ENCODE data around the gene SCAMP4. TPM values are rescaled to one million over a fixed set of nuclear protein-coding genes. Genes with fewer than 3 reads are reported as not detected.

SCAMP4 gene
- total RNA-seq, 1 donor from 2014 or later = 41.9 TPM

GRCh38 chr19:1882089-1882785, 23.0 kb upstream of the SCAMP4 start:
- intact Hi-C loops (cut with micrococcal nuclease) = loop anchor here (1.0 to 10.0 kb wide), 3 partner anchors 160 to 383 kb away; partner anchors contain the start of genes IZUMO4 and MOB3A

DNA sequence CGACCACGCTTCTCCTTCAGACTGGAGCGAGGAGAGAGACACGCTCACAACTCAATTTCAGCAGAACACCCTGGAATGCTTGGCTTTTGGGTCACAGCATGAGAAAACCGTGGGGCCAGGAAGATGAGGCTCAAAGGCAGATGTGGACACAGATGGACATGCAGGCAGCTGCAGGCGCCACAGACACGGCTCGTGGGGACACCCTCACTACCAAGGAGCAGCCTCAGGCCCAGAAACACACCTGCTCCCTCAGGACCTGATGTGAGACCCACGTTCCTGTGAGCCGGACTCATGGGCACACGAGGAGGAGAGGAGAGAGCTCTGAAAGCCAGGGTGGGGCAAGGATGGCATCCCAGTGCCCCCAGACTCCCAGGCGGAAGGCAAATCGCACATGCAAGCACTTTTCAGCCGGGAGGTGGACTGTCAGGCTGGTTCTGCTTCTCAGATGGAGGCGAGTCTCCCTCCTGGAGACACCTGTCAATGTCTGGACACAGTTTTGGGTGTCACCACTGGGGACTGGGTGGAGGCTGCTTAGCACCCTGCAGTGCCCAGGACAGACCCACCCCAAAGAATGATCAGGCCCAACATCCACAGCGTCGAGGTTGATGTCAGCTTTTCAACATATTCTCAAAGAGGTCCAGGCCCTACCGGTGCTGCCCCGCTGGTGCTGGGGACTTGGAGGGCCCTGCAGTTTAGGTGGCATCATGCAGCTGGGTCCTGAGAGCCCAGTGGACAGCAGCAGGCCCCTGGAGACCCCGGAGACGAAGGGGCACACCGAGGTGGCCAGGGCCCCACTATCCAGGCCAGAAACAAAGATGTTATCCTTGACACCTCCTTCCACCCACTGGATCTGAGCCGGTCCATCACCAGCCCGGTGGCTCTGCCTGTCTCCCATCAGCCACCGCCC, 22.2 kb upstream of the SCAMP4 start:
- intact Hi-C loops (cut with micrococcal nuclease) = loop anchor here (1.0 to 10.0 kb wide), 3 partner anchors 159 to 382 kb away; partner anchors contain the start of genes IZUMO4 and MOB3A

DNA sequence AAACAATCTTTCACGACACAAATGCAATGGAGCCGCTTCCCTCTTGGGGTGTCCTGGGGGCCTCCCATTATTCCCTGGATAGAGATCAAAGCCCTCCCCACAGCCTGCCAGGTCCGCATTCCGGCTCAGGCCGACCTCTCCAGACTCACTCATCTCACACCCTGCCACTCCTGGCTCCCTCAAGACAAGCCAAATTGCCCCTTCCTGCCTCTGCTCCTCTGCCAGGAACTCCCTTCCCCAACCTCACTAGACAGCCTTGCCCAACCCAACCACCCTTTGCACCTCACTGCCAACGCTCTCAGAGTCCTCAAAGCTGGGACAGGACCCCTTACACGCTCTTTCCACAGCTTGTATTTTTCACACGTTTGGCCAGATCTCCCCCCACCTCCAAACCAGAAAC, 21.4 kb upstream of the SCAMP4 start:
- intact Hi-C loops (cut with micrococcal nuclease) = loop anchor here (2.0 to 10.0 kb wide), 3 partner anchors 29 to 381 kb away; partner anchors contain the start of gene ATP8B3

DNA sequence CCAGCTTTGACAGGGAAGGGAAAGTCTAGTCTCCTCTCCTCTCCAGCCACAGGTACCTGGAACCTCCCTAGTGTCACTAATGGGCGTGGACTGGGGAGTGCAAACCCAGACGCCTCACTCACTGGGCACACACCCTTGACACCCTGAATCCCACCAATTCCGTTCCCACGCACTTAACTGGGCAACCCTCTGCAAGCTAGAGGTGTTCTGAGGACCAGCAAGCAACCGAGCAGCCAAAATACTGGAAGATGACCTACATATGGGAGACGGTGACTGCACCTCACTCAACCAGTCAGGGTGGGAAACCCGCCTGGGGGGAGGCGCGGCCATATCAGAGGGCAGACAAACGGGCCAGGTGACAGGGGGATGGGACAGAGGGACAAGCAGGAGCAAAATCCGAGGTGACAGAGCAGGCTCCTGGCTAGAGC, 20.9 kb upstream of the SCAMP4 start:
- intact Hi-C loops (cut with micrococcal nuclease) = loop anchor here (2.0 to 10.0 kb wide), 3 partner anchors 30 to 380 kb away; partner anchors contain the start of gene ATP8B3

DNA sequence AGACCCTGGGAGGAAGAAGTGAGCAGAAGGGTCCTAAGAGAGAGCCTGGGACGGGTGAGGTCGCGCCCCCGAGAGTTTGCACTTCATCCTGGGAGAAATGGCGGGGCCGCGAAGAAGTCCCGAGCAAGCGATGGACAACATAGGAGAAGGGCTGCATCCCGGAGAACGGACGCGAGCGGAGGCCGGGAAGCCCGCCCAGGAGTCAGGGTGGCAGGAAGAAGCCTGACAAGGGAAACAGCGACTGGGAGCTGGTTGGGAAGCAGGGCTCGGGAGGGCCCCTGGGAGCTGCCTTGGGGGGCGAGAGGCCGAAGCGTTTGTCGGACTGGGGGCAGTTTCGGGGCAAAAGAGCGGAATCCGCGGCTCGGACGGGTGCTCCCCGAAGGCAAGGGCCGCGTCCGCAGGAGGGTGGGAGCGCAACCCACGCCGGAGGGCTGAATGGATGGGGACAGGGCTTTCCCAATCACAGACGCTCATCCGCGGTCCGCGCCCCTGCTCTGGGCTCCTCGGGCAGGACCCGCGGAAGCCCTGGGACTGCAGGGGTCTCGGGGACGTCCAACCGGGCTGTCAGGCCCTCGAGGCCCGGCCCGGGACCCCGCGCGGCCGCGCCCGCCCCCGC, 20.4 kb upstream of the SCAMP4 start:
- intact Hi-C loops (cut with micrococcal nuclease) = loop anchor here (1.0 to 10.0 kb wide), 8 partner anchors 9 to 380 kb away; partner anchors contain the start of genes ADAT3, ATP8B3, REXO1 and SCAMP4

DNA sequence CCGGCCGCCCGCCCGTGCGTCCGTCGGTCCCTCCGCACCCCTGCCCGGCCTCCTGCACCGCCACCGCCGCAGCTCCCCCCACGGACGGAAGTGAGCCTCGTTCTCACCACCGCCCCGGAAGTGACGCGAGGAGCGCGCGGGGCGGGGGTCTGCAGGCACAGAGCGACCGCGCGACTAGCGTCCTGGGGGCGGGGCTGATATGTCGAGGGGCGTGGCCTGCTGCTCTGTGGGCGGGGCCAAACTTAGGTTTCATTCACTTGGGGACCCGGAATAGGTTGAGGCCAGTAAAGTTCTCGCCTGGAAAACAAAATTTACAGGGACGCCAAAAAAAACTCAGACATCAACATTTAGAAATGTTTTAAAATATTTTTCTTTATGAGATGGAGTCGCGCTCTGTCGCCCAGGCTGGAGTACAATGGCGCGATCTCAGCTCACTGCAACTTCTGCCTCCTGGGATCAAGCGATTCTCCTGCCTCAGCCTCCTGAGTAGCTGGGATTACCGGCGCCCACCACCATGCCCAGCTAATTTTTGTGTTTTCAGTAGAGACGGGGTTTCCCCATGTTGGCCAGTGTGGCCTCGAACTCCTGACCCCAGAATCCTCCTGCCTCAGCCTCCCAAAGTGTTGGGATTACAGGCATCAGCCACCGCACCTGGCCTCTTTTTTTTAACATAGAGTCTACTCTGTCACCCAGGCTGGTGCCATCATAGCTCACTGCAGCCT, 19.6 kb upstream of the SCAMP4 start, which contains the start of gene ABHD17A:
Gene ABHD17A (minus strand): TSS at position 99 of the 722 bp plus-strand sequence. CDS start 3,930 bp downstream, outside the sequence.
- intact Hi-C loops (cut with micrococcal nuclease) = loop anchor here (1.0 to 10.0 kb wide), 8 partner anchors 9 to 379 kb away; partner anchors contain the start of genes ADAT3, ATP8B3, REXO1 and SCAMP4

DNA sequence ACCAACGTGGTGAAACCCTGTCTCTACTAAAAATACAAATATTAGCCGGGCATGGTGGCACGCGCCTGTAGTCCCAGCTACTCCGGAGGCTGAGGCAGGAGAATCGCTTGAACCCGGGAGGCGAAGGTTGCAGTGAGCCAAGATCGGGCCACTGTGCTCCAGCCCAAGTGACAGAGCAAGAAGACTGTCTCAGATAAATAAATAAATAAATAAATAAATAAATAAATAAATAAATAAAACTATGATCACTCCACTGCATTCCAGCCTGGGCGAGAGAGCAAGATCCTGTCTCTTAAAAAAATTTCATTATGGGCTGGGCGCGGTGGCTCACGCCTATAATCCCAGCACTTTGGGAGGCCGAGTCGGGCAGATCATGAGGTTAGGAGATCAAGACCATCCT, 18.8 kb upstream of the SCAMP4 start:
- intact Hi-C loops (cut with micrococcal nuclease) = loop anchor here (10.0 kb wide), 1 partner anchor 378 kb away; no protein-coding TSS in a partner anchor

DNA sequence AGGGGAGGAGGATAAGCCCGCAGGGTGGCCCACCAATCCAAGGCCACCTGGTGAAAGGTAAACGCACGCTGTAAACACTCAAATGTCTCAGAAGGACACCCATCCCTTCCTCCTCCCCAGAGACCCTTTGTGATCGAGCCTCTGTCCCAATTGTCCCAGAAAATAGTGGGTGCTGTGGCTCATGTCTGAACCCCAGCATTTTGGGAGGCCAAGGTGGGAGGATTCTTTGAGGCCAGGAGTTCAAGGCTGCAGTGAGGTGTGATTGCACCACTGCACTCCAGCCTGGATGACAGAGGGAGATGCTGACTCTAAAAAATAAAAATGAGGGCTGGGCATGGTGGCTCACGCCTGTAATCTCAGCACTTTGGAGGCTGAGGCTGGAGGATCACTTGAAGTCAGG, 16.8 kb upstream of the SCAMP4 start:
- intact Hi-C loops (cut with micrococcal nuclease) = loop anchor here (10.0 kb wide), 1 partner anchor 376 kb away; no protein-coding TSS in a partner anchor

DNA sequence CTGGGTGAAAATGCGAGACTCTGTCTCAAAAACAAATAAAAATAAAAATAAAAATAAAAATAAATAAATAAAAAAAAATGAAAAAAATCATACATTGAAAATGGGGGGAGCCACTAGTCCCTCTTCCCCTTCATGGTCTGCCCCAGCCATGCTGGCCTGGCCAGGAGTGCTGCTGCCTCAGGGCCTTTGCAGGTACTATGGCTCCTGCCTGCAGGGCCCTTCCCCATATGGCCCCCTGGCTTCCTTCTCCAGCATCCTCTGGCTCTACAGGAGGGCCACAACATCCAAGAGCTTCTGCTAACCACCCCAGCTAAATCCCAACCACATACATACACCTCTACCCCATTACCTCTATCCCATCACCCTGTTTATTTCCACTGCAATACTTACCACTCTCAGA, 15.3 kb upstream of the SCAMP4 start:
- intact Hi-C loops (cut with micrococcal nuclease) = loop anchor here (10.0 kb wide), 1 partner anchor 375 kb away; no protein-coding TSS in a partner anchor

- intact Hi-C loops (cut with micrococcal nuclease) = no loop called here
Observed at GRCh38 chr19:1893791-1894190, 11.4 kb upstream of the SCAMP4 start.

- intact Hi-C loops (cut with micrococcal nuclease) = no loop called here
Observed at GRCh38 chr19:1896508-1896907, 8.7 kb upstream of the SCAMP4 start.

- intact Hi-C loops (cut with micrococcal nuclease) = no loop called here
Observed at GRCh38 chr19:1901940-1902404, 3.2 kb upstream of the SCAMP4 start.

- intact Hi-C loops (cut with micrococcal nuclease) = no loop called here
Observed at GRCh38 chr19:1902923-1903322, 2.3 kb upstream of the SCAMP4 start.

DNA sequence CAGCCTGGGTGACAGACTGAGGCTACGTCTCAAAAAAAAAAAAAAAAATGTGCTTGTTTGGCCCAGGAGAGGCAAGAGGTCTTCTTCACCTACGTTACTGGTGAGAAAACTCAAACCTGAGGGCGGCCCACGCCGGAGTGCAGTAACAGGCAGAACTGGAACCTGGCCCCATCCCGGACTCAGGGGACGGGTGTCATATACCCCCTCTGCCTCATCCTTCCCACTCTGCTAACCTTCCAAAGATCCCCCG, 414 bp upstream of the SCAMP4 start:
- intact Hi-C loops (cut with micrococcal nuclease) = loop anchor here (1.0 kb wide), 8 partner anchors 7 to 299 kb away; partner anchors contain the start of genes ABHD17A, AP3D1 and UQCR11

DNA sequence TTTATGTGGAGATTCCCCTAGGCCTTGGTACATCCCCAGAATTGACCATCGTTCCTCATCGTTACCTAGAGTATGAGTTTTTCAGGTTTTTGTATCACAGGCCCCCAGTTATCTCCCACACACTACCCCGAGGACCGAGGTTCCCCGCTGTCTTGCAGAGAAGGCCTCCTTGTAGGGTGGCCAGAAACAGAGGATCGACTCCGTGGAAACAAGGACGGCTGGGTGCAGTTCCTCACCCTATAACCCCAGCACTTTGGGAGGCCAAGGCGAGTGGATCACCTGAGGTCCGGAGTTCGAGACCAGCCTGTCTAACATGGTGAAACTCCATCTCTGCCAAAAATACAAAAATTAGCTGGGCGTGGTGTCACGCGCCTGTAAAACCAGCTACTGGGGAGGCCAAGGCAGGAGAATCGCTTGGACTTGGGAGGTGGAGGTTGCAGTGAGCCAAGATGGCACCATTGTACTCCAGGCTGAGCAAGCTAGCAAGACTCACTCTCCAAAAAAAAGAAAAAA, 720 bp downstream of the SCAMP4 start:
- intact Hi-C loops (cut with micrococcal nuclease) = loop anchor here (1.0 kb wide), 8 partner anchors 9 to 301 kb away; partner anchors contain the start of genes ABHD17A, AP3D1 and UQCR11

DNA sequence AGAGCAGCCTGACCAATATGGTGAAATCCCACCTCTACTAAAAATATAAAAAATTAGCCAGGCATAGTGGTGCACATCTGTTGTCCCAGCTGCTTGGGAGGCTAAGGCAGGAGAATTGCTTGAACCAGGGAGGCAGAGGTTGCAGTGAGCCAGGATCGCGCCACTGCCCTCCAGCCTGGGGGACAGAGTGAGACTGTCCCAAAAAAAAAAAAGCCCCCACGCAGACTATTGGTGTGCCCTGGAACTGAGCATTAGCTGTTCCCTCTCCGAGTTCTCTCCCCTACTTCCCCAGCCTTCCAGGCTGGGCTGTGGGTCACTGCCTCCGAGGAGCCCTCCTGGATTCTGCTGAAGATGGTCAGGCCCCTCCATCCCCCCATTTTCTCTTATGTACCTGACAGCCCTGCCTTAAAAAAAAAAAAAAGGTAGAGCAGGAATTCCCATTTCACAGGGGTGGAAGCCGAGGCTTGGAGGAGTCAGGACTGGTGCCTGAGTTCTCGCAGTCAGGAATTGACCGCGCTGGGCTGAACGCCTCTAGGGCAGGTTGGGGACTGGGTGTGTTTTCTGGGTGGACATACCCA, 1.9 kb downstream of the SCAMP4 start:
- intact Hi-C loops (cut with micrococcal nuclease) = no loop called here

DNA sequence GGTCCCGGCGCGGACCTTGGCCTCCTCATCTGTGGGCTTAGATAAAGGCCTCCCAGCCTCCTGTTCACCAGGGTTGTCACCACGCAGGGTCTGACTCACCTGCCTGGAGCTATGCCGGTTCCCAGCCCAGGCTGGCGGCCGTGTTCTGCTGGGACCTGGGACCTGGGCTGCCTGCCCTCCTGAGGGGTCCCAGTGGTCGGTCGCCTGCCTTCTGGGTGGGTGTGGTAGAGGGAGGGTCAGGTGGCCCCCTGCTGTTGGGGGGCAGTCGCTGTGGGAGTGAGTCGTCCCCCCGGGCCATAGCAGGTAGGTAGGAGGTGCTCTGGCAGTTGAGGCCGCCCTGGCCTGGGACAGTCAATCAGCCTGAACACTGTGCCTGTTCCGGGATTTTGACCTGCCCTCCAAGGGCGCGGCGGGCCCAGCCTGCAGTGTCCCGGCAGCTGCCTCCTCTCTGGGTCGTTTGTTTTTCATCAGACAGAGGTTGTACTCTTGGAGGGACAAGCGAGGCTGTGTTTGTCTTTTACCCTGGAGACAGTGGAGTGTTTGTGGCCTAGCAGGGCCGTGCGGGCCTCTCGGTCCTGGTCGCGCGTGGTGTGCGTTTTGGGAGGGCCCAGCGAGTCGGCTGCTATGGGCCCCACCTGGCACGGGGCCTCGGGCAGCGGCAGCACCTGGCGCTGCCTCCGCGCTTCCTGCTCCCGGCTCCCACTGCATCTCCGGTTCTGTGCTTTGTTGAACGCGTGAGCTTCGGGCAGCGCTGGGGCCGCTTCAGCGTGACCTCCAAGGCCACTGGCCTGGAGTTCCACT, 2.6 kb downstream of the SCAMP4 start:
- intact Hi-C loops (cut with micrococcal nuclease) = no loop called here

DNA sequence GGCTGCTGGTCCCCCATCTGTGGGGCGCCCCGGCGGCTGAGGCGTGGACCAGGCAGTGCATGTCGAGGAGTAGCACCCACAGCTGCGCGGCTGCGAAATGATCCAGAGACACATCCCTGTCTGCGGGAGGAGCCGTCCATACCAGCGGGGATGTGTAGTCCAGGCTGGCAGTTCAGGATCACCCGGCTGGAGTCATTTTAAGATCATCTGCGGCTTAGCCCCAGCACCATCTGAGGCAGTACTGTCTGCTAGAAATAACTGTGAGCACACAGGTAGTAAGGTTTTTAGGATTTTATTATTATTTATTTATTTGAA, 3.1 kb downstream of the SCAMP4 start:
- intact Hi-C loops (cut with micrococcal nuclease) = no loop called here

GRCh38 chr19:1909761-1910080, 4.5 kb downstream of the SCAMP4 start:
- intact Hi-C loops (cut with micrococcal nuclease) = no loop called here
